ENCODE results near the gene ZNF836. TPM values are rescaled to one million over a fixed set of nuclear protein-coding genes. Genes with fewer than 3 reads are reported as not detected.

Gene ZNF836
- 10 to 100 TPM in 1 of 2 donors, 1 to 10 TPM in 1; 2.0 to 12.2 TPM for total RNA-seq

- peak; percentile 92 to 95 (median 93) for DNase-seq
- Histone ChIP-seq H3K36me3 (replicated peaks in 1 of 2; ENCODE audit: insufficient read depth in 1 of 2, low read depth in 2 of 2) (peaks cover 0 to 1% of the 10 kb centered on the region in 2 donors), H3K27me3 (no peaks in the 10 kb centered on the region), H3K9me3 (no peaks in the 10 kb centered on the region), H3K4me3 (peak within 1 kb of the TSS; percentile 46 to 68), H3K27ac (peak within 1 kb of the TSS; percentile 48 to 85 (median 73)), H3K4me1 (peaks cover 6% of the 10 kb centered on the region)
- peak; percentile 98 for ATAC-seq
- intact Hi-C loops (cut with DNase I): no loop called here
- WGBS, 2 donors: 4% methylated on average over 36 to 37 of the region's 37 CpGs
- peak in 2 of 3 donors; percentile 55 to 58 for TF ChIP-seq POLR2A (IDR thresholded peaks at IDR 0.05)
- TF ChIP-seq, protein P1, sequence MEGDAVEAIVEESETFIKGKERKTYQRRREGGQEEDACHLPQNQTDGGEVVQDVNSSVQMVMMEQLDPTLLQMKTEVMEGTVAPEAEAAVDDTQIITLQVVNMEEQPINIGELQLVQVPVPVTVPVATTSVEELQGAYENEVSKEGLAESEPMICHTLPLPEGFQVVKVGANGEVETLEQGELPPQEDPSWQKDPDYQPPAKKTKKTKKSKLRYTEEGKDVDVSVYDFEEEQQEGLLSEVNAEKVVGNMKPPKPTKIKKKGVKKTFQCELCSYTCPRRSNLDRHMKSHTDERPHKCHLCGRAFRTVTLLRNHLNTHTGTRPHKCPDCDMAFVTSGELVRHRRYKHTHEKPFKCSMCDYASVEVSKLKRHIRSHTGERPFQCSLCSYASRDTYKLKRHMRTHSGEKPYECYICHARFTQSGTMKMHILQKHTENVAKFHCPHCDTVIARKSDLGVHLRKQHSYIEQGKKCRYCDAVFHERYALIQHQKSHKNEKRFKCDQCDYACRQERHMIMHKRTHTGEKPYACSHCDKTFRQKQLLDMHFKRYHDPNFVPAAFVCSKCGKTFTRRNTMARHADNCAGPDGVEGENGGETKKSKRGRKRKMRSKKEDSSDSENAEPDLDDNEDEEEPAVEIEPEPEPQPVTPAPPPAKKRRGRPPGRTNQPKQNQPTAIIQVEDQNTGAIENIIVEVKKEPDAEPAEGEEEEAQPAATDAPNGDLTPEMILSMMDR (IDR thresholded peaks at IDR 0.05): no peak
Measured at GRCh38 chr19:52171321-52172169, at the start of gene ZNF836. TSS of gene ZNF836 (minus strand) at chr19:52171621. CDS start at chr19:52168072, 3,549 bp downstream.

- H3K4me1 ChIP-seq: no peaks in the 10 kb centered on the region
- ATAC-seq: no peak
- no peaks in the 10 kb centered on the region for H3K27me3 ChIP-seq
- peaks cover 34 to 82% of the 10 kb centered on the region in 2 donors for H3K36me3 ChIP-seq (replicated peaks in 1 of 2; ENCODE audit: insufficient read depth in 1 of 2, low read depth in 2 of 2)
- H3K27ac ChIP-seq: no peak overlapping the region
- no peak for TF ChIP-seq POLR2A (IDR thresholded peaks at IDR 0.05)
- TF ChIP-seq, protein P1 (IDR thresholded peaks at IDR 0.05): no peak
- 94 to 100% methylated on average over 4 to 6 of the region's 6 CpGs for WGBS, 2 donors
- no peaks in the 10 kb centered on the region for H3K9me3 ChIP-seq
- DNase-seq: no peak
- intact Hi-C loops (cut with DNase I): no loop called here
- no peak overlapping the region for H3K4me3 ChIP-seq
Measured at GRCh38 chr19:52221031-52221430, 49.6 kb upstream of the ZNF836 start.

DNA sequence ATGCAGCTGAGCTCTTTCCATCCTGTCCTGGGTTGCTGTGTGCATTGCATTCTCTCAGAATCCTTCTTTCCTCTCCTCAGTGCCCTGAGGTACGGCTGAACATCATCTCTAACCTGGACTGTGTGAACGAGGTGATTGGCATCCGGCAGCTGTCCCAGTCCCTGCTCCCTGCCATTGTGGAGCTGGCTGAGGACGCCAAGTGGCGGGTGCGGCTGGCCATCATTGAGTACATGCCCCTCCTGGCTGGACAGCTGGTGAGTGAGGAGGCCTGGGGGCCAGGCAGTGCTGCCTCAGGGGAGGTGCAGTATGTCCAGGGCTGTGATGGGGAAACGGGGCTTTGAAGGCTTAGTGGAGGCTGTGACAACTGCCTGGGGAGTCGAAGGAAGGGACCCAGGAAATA is 48.2 kb upstream of the ZNF836 start:
- 93 to 94% methylated on average over 7 to 8 of the region's 8 CpGs for WGBS, 2 donors
- peaks cover 41 to 85% of the 10 kb centered on the region in 2 donors for H3K36me3 ChIP-seq (replicated peaks in 1 of 2; ENCODE audit: insufficient read depth in 1 of 2, low read depth in 2 of 2)
- DNase-seq: no peak
- intact Hi-C loops (cut with DNase I): no loop called here
- H3K9me3 ChIP-seq: no peaks in the 10 kb centered on the region
- no peak overlapping the region for H3K27ac ChIP-seq
- ATAC-seq: no peak
- H3K27me3 ChIP-seq: no peaks in the 10 kb centered on the region
- no peak overlapping the region for H3K4me3 ChIP-seq
- TF ChIP-seq POLR2A (IDR thresholded peaks at IDR 0.05): no peak
- TF ChIP-seq, protein P1 (IDR thresholded peaks at IDR 0.05): no peak
- no peaks in the 10 kb centered on the region for H3K4me1 ChIP-seq

DNA sequence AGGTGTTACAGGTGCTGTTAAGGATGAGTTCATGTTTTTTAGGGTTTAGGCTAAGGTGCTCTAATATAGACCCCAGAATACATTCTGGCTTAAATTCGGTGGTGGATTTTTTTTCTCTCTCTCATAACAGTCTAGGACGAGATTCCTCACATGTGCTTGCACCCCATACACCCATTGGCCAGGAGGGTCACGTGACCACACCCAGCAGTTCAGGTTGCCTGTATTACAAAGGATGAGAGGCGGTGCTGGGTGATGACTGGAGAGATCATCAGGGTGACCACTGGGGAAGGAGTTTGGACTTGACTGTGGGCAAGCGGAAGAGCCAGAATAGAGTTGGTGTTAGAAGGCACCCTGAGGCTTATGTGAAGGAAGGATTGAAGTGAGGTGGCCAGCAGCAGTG is 46.2 kb upstream of the ZNF836 start:
- Histone ChIP-seq H3K4me1 (no peaks in the 10 kb centered on the region), H3K27me3 (no peaks in the 10 kb centered on the region), H3K36me3 (replicated peaks in 1 of 2; ENCODE audit: insufficient read depth in 1 of 2, low read depth in 2 of 2) (peaks cover 51 to 81% of the 10 kb centered on the region in 2 donors), H3K4me3 (no peak overlapping the region), H3K27ac (no peak overlapping the region), H3K9me3 (no peaks in the 10 kb centered on the region)
- 76 to 88% methylated on average over 5 of the region's 5 CpGs for WGBS, 2 donors
- ATAC-seq: no peak
- no peak for DNase-seq
- intact Hi-C loops (cut with DNase I): no loop called here
- TF ChIP-seq POLR2A (IDR thresholded peaks at IDR 0.05): no peak
- TF ChIP-seq, protein P1 (IDR thresholded peaks at IDR 0.05): no peak
